ENCODE results near the gene PRDM12.

PRDM12 gene

DNA sequence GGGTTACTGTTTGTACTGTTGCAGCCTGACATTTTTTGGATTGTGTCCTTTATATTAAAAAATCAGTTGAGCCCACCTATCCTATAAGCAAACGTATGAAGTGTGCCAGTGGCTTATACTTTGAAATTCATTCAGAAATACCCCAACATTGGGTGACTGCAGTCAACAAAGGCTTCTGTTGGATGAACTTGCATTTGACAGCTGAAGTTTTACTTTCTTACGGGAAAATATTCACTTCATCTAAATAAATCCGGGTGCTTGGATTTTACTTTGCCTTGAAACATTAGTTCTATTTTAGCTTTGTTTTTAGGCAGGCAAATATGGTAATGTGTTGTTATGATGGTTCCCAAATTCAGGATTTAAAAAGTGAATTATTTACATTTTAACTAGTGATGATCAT is 50.9 kb downstream of the PRDM12 start:
- no peak for DNase-seq (ENCODE audit: low read depth)
- H3K4me3 ChIP-seq (ENCODE audit: control insufficient read depth, low read depth, low read length), result peak overlapping the region; percentile 66
- TF ChIP-seq, protein P1, sequence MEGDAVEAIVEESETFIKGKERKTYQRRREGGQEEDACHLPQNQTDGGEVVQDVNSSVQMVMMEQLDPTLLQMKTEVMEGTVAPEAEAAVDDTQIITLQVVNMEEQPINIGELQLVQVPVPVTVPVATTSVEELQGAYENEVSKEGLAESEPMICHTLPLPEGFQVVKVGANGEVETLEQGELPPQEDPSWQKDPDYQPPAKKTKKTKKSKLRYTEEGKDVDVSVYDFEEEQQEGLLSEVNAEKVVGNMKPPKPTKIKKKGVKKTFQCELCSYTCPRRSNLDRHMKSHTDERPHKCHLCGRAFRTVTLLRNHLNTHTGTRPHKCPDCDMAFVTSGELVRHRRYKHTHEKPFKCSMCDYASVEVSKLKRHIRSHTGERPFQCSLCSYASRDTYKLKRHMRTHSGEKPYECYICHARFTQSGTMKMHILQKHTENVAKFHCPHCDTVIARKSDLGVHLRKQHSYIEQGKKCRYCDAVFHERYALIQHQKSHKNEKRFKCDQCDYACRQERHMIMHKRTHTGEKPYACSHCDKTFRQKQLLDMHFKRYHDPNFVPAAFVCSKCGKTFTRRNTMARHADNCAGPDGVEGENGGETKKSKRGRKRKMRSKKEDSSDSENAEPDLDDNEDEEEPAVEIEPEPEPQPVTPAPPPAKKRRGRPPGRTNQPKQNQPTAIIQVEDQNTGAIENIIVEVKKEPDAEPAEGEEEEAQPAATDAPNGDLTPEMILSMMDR (conservative IDR thresholded peaks at IDR 0.05; ENCODE audit: control insufficient read depth, insufficient read depth, low read depth, low read length), result no peak

DNA sequence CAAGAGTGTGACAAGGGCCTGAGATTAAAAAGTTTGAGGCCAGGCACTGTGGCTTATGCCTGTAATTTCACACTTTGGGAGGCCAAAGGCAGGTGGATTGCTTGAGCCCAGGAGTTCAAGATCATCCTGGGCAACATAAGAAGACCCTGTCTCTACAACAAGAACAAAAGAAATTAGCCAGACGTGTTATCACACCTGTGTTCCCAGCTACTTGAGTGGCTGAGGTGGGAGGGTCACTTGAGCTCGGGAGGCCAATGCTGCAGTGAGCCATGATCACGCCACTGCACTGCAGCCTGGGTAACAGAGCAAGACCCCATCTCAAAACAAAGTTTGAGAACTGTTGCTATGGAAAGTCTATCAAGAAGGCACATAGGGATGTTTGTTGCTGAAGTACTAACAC is 54.2 kb downstream of the PRDM12 start:
- no peak overlapping the region for H3K4me3 ChIP-seq (ENCODE audit: control insufficient read depth, low read depth, low read length)
- TF ChIP-seq, protein P1 (conservative IDR thresholded peaks at IDR 0.05; ENCODE audit: control insufficient read depth, insufficient read depth, low read depth, low read length), result no peak
- no peak for DNase-seq (ENCODE audit: low read depth)

DNA sequence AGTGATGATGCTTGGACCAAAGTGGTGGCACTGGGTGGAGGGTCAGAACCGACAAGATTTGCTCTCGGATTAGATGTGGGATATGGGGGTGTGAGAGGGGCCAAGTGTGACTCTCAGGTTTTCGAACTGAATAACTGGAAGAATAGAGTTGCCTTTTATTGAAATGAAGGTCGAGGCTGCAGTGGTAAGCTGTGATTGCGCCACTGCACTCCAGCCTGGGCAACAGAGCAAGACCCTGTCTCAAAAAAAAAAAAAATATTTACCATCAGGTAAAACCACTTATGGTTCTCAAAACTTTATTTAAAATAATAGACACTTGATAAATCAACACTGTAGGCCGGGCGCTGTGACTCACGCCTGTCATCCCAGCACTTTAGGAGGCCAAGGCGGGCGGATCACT is 56.4 kb downstream of the PRDM12 start:
- DNase-seq (ENCODE audit: low read depth), result no peak
- H3K4me3 ChIP-seq (ENCODE audit: control insufficient read depth, low read depth, low read length), result no peak overlapping the region
- TF ChIP-seq, protein P1 (conservative IDR thresholded peaks at IDR 0.05; ENCODE audit: control insufficient read depth, insufficient read depth, low read depth, low read length), result no peak

DNA sequence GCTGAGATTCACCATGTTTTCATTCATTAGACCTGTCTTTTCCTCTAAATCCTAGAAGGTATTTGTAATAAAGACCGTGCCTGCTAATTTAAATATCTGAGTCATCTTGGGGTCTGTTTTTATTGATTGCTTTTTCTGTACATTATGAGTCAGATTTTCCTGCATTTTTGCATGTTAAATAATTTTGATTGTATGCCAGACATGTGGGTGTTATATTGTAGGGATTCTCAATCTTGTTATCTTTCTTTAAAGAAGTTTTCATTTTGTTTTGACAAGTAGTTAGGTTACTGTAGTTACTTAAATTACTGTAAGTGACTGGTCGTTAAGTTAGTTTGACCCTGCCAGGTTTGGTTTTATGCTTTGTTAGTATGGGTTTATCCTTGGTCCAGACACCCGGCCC is 64.3 kb downstream of the PRDM12 start:
- peak; percentile 85 for DNase-seq (ENCODE audit: low read depth)
- TF ChIP-seq, protein P1 (conservative IDR thresholded peaks at IDR 0.05; ENCODE audit: control insufficient read depth, insufficient read depth, low read depth, low read length), result no peak
- H3K4me3 ChIP-seq (ENCODE audit: control insufficient read depth, low read depth, low read length), result no peak overlapping the region

DNA sequence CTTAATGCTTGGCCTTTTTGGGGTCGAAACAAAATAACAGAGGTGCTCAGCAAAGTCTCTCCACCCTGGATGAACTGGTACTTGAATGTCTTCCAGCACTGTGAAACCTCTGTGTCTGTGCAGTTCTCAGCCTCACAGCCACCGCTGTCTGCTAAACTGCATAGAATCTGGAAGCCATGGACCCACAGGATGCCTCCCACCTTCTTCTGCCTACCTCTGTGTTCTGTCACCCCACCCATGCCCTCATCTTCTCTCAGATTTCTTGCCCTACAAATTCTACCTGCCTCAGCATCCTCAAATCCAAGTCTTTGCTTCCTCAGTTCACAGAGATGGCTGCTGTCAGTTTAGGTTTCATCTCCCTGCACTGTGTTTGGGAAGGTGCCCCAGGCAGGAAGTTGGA is 64.8 kb downstream of the PRDM12 start:
- H3K4me3 ChIP-seq (ENCODE audit: control insufficient read depth, low read depth, low read length), result no peak overlapping the region
- TF ChIP-seq, protein P1 (conservative IDR thresholded peaks at IDR 0.05; ENCODE audit: control insufficient read depth, insufficient read depth, low read depth, low read length), result no peak
- DNase-seq (ENCODE audit: low read depth), result no peak

DNA sequence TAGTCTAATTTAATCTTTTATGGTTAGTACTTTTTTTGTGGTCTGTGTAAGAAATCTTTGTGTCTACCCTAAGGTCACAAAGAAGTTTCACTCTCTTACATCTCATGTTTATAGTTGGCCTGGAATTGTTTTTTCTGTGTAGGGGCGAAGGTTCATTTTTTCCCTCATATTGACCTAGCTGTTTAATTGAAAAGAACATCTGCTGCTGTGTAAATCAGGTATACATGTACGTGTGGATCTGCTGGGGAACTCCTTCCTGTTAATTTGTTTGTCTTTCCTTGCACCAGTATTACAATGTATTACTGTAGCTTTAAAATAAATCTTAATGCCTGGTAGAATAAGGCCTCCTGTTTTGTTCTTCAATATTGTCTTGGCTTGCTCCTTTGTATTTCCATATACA is 67.0 kb downstream of the PRDM12 start:
- TF ChIP-seq, protein P1 (conservative IDR thresholded peaks at IDR 0.05; ENCODE audit: control insufficient read depth, insufficient read depth, low read depth, low read length), result no peak

DNA sequence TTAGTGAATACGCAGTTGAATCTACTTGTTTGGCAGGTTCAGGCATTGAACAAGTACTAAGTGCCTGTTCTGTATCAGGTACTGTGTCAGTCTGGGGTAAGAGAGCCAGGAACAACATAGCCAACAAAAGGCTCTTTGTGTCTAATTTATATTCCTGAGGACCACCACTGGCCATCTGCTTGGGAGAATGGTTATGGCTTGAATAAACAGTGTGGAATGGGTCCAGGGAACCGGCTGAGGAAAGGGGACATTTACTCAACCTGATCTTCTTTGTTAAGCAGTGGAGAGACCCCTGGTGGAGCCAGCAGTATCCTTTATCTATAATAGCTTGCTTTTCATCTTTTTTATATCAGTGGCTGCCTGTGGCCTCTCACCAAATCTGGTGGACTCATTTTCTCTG is 67.7 kb downstream of the PRDM12 start:
- TF ChIP-seq, protein P1 (conservative IDR thresholded peaks at IDR 0.05; ENCODE audit: control insufficient read depth, insufficient read depth, low read depth, low read length), result peak; percentile 21
- no peak for DNase-seq (ENCODE audit: low read depth)
- no peak overlapping the region for H3K4me3 ChIP-seq (ENCODE audit: control insufficient read depth, low read depth, low read length)

More for the DNA sequence above, 67.0 kb downstream of the PRDM12 start:
- no peak for DNase-seq (ENCODE audit: low read depth)
- no peak overlapping the region for H3K4me3 ChIP-seq (ENCODE audit: control insufficient read depth, low read depth, low read length)

Data from fibroblast of mammary gland (primary cell).